ENCODE results near the gene NPTN.

NPTN gene

GRCh38 chr15:73604477-73604876, 28.7 kb downstream of the NPTN start:
- DNase-seq (ENCODE audit: low read depth in 1 of 2, low spot score in 1 of 2) = no peak
- no peak for TF ChIP-seq JUND (IDR thresholded peaks at IDR 0.05; ENCODE audit: low read depth)
- in situ Hi-C loops (cut with HindIII; ENCODE audit: low pct_unique_long_range_greater_than_20kb, low sequenced_read_pairs) = no loop called here

- DNase-seq (ENCODE audit: low read depth in 1 of 2, low spot score in 1 of 2) = no peak
- TF ChIP-seq JUND (IDR thresholded peaks at IDR 0.05; ENCODE audit: low read depth) = no peak
- in situ Hi-C loops (cut with HindIII; ENCODE audit: low pct_unique_long_range_greater_than_20kb, low sequenced_read_pairs) = no loop called here
Observed at GRCh38 chr15:73602992-73603391, 30.2 kb downstream of the NPTN start.

GRCh38 chr15:73602446-73602843, 30.7 kb downstream of the NPTN start:
- peak in 1 of 2 experiments; percentile 13 for DNase-seq (ENCODE audit: low read depth in 1 of 2, low spot score in 1 of 2)
- TF ChIP-seq JUND (IDR thresholded peaks at IDR 0.05; ENCODE audit: low read depth) = no peak
- in situ Hi-C loops (cut with HindIII; ENCODE audit: low pct_unique_long_range_greater_than_20kb, low sequenced_read_pairs) = no loop called here

GRCh38 chr15:73601451-73602445, 31.4 kb downstream of the NPTN start:
- no peak for TF ChIP-seq JUND (IDR thresholded peaks at IDR 0.05; ENCODE audit: low read depth)
- in situ Hi-C loops (cut with HindIII; ENCODE audit: low pct_unique_long_range_greater_than_20kb, low sequenced_read_pairs) = no loop called here
- peak; percentile 10 to 86 for DNase-seq (ENCODE audit: low read depth in 1 of 2, low spot score in 1 of 2)

- no peak for DNase-seq (ENCODE audit: low read depth in 1 of 2, low spot score in 1 of 2)
- in situ Hi-C loops (cut with HindIII; ENCODE audit: low pct_unique_long_range_greater_than_20kb, low sequenced_read_pairs) = no loop called here
- no peak for TF ChIP-seq JUND (IDR thresholded peaks at IDR 0.05; ENCODE audit: low read depth)
Observed at GRCh38 chr15:73600413-73601335, 32.5 kb downstream of the NPTN start.

- TF ChIP-seq JUND (IDR thresholded peaks at IDR 0.05; ENCODE audit: low read depth) = no peak
- DNase-seq (ENCODE audit: low read depth in 1 of 2, low spot score in 1 of 2) = no peak
- in situ Hi-C loops (cut with HindIII; ENCODE audit: low pct_unique_long_range_greater_than_20kb, low sequenced_read_pairs) = no loop called here
Observed at GRCh38 chr15:73599934-73600333, 33.3 kb downstream of the NPTN start.

GRCh38 chr15:73598530-73599160, 34.5 kb downstream of the NPTN start:
- in situ Hi-C loops (cut with HindIII; ENCODE audit: low pct_unique_long_range_greater_than_20kb, low sequenced_read_pairs) = no loop called here
- DNase-seq (ENCODE audit: low read depth in 1 of 2, low spot score in 1 of 2) = no peak
- TF ChIP-seq JUND (IDR thresholded peaks at IDR 0.05; ENCODE audit: low read depth) = no peak

- in situ Hi-C loops (cut with HindIII; ENCODE audit: low pct_unique_long_range_greater_than_20kb, low sequenced_read_pairs) = no loop called here
- no peak for TF ChIP-seq JUND (IDR thresholded peaks at IDR 0.05; ENCODE audit: low read depth)
- DNase-seq (ENCODE audit: low read depth in 1 of 2, low spot score in 1 of 2) = no peak
Observed at GRCh38 chr15:73597036-73597638, 36.1 kb downstream of the NPTN start.

- no peak for TF ChIP-seq JUND (IDR thresholded peaks at IDR 0.05; ENCODE audit: low read depth)
- no peak for DNase-seq (ENCODE audit: low read depth in 1 of 2, low spot score in 1 of 2)
Observed at GRCh38 chr15:73596174-73596573, 37.0 kb downstream of the NPTN start.

GRCh38 chr15:73594109-73594508, 39.1 kb downstream of the NPTN start:
- no peak for DNase-seq (ENCODE audit: low read depth in 1 of 2, low spot score in 1 of 2)
- TF ChIP-seq JUND (IDR thresholded peaks at IDR 0.05; ENCODE audit: low read depth) = no peak
- in situ Hi-C loops (cut with HindIII; ENCODE audit: low pct_unique_long_range_greater_than_20kb, low sequenced_read_pairs) = no loop called here

More at GRCh38 chr15:73596174-73596573, 37.0 kb downstream of the NPTN start:
- in situ Hi-C loops (cut with HindIII; ENCODE audit: low pct_unique_long_range_greater_than_20kb, low sequenced_read_pairs) = no loop called here

- no peak for TF ChIP-seq JUND (IDR thresholded peaks at IDR 0.05; ENCODE audit: low read depth)
- in situ Hi-C loops (cut with HindIII; ENCODE audit: low pct_unique_long_range_greater_than_20kb, low sequenced_read_pairs) = no loop called here
Observed at GRCh38 chr15:73593304-73594074, 39.7 kb downstream of the NPTN start.

More at GRCh38 chr15:73593304-73594074, 39.7 kb downstream of the NPTN start:
- DNase-seq (ENCODE audit: low read depth in 1 of 2, low spot score in 1 of 2) = no peak

All from T47D (cell line).